D721Med (cell line): ENCODE measurements around the gene SLF2.
A peak's percentile ranks its signal among the peaks of the same experiment; 100 is the strongest.

Experiments
- DNase-seq: peaks from one replicate; pipeline ENCODE4 v3.0.0; 2011; ENCODE audit warnings: low spot score; ENCODE audit not compliant: insufficient read length
- FAIRE-seq: peaks from 2 replicates; lab custom pipeline; 2011; peaks lifted over from hg19 to GRCh38; lab: Jason Lieb, UNC
- TF ChIP-seq, protein P1 (sequence below): IDR thresholded peaks from 2 replicates; pipeline ENCODE4 v1.5.1; 2012; ENCODE audit warnings: mild to moderate bottlenecking, control low read depth; ENCODE audit not compliant: insufficient read depth; ENCODE audit errors: missing control alignments

SLF2 gene

DNA sequence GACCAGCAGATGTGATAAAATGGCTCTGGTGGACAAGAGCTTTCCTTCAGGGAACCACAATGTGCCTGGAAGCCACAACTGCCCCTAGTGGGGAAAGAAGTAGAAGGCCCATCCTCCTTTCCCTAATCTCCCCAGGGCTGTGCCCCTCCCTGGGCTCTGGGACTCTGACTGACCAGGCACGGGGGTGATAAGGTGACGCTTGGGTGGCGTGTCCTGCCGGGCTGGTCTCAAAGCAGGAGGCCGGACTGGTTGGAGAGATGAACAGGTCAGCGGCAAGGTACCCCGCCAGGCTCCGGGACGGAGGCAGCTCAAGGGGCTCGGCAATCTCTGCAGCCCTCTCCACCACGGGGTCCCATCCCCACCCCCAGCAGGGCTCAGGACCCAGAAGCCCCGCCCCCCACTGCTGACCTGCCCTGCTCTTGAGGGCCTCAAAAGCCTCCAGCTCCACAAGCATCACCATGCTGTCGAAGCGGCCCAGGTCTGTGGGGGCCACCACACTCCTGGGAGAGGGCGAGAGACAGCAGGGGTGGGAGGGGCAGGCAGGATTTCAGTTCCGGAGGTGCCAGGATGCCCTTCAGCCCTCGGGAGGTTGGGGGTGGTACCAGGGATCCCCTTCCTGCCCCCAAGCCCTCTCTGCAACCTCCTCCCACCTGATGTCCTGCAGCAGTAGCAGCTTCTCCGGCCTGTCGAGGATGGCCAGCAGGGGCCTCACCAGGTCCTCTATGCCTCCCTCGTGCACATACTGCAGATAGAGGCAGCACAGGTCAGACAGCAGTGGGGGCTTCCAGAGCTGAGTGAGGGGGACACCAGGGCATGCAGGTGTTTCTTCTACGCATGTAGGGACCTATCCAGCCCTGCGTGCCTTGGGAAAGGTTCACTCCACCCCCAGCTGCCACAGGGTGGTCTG, 99.0 kb downstream of the SLF2 start:
- DNase-seq (no peak), FAIRE-seq (no peak)
- TF ChIP-seq, protein P1, sequence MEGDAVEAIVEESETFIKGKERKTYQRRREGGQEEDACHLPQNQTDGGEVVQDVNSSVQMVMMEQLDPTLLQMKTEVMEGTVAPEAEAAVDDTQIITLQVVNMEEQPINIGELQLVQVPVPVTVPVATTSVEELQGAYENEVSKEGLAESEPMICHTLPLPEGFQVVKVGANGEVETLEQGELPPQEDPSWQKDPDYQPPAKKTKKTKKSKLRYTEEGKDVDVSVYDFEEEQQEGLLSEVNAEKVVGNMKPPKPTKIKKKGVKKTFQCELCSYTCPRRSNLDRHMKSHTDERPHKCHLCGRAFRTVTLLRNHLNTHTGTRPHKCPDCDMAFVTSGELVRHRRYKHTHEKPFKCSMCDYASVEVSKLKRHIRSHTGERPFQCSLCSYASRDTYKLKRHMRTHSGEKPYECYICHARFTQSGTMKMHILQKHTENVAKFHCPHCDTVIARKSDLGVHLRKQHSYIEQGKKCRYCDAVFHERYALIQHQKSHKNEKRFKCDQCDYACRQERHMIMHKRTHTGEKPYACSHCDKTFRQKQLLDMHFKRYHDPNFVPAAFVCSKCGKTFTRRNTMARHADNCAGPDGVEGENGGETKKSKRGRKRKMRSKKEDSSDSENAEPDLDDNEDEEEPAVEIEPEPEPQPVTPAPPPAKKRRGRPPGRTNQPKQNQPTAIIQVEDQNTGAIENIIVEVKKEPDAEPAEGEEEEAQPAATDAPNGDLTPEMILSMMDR = no peak

DNA sequence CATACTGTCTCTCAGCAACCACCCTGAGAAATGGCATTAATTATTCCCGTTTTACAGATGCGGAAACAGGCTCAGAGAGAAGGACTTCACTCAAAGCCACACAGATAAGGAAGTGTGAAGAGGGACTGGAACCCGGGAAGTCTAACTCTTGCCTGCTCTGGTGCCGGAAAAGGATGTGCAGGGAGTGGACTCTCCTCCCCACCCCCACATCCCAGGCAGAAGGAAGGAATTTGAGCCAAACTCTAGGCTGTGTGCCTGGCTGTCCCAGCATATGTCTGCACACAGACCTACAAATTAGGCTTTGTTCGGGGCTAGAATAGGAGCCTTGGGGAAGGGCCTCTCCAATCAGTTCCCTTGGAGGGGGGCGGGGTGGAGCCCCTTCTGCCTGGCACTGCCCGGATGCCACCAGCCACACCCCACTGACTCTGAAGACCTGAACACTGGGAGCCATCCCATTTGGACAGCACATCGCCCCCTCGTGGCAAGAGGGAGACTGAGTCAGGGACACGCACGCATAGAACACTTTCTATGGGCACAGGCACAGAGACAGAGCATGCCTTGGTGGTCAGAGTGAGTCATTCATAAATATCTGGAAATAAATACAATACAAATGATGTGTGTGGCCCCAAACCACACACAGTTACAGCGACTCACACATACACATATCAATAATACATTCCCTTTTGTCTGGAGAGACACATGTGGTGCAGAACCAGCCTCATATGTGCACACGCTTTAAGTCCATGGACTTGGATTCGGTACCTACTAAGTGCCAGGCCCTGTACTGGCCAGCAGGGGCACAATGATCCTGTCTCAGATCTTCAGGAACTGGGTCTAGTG, 100.0 kb downstream of the SLF2 start:
- TF ChIP-seq, protein P1 = peak; percentile 98
- FAIRE-seq (no peak), DNase-seq (peak; percentile 71)

DNA sequence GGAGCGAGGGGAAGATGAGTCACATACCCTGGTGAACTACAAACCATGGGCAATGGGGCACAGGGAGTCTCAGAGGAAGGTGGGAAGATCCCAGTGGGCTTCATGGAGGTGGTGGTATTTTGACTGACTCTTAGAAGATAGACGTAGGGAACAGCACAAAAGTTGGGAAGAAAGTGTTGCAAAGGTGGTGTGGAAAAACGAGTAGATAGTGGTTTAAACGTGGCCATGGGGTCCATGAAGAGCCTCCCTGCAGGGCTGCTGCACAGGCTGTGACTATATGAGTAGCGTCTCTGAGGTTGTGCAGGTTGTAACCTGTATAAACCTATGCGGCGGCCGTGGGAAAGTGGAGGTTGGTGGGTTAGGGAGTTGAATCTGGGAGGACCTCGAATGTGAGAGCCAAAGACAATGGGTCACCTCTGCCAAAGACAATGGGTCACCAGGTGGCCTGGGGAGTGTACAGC, 100.6 kb downstream of the SLF2 start:
- FAIRE-seq (no peak), DNase-seq (no peak)
- TF ChIP-seq, protein P1 = no peak

DNA sequence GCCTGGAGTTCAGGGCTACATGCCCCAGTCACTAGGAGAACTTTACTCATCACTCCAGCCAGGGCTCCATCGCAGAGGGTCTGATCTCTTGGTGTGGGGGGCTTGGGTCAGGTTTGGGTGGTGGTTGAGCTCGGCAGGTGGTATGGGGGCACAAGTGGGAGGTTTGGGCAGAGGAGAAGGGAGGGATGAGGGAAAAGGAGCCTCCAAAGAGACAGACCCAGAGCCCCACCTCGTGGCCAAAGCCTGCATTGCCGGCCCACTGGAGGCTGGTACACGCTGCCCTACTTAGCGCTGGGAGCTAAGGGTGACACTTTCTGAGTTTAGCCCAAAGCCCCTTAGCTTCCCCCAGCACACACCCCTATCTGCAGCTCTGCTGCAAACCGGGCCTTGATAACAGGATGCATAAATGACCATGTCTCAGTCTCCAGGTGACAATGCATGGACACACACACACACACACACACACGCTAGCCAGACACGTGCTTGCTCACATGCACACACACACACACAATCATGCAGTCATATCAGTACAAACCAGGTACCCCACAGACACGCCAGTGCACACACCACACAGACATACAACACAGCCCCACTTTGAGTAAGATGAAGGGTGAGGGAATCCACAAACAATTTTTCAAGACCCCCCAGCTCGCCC, 101.6 kb downstream of the SLF2 start:
- no peak for FAIRE-seq
- TF ChIP-seq, protein P1 = peak; percentile 77

More for the DNA sequence above, 101.6 kb downstream of the SLF2 start:
- peak; percentile 82 for DNase-seq
